Fibroblast of lung (primary cell): ENCODE results near the gene PDILT. TPM values are rescaled to one million over a fixed set of nuclear protein-coding genes. Genes with fewer than 3 reads are reported as not detected.

Experiments
- DNase-seq, 2 donors: peaks; one replicate each; pipeline versions ENCODE4 v3.0.0 to v3.0.0-alpha.2; 2010; ENCODE audit warnings: low read depth in 2 of 2
- H2AFZ ChIP-seq: 2 replicates; pipeline ENCODE4 v1.5.1; 2012; ENCODE audit warnings: low read length, control low read depth, inconsistent platforms
- H3K27ac ChIP-seq: 2 replicates; pipeline ENCODE4 v1.5.1; 2011; ENCODE audit warnings: low read length, control low read depth; ENCODE audit not compliant: insufficient read depth
- H3K27me3 ChIP-seq: 2 replicates; pipeline ENCODE4 v1.5.1; 2011; ENCODE audit warnings: mild to moderate bottlenecking, low read length; ENCODE audit not compliant: control insufficient read depth, insufficient read depth
- H3K36me3 ChIP-seq: 2 replicates; pipeline ENCODE4 v1.5.1; 2011; ENCODE audit warnings: low read length; ENCODE audit not compliant: control insufficient read depth, insufficient read depth
- H3K4me1 ChIP-seq: 2 replicates; pipeline ENCODE4 v1.5.1; 2011; ENCODE audit warnings: low read length; ENCODE audit not compliant: control insufficient read depth, insufficient read depth; ENCODE audit errors: extremely low read depth
- H3K4me2 ChIP-seq: 2 replicates; pipeline ENCODE4 v1.5.1; 2011; ENCODE audit warnings: low read length, control low read depth; ENCODE audit not compliant: insufficient read depth; ENCODE audit errors: extremely low read depth
- H3K4me3 ChIP-seq, 4 experiments: fragments of 200-600 bp in 1 of 4; sonication (generic) in 1 of 4; replicated peaks in 1 of 4; 2 replicates each; pipeline ENCODE4 v1.5.1; 2011 to 2016; ENCODE audit warnings: low read length in 4 of 4, low read depth in 3 of 4, mild to moderate bottlenecking in 3 of 4, control low read depth in 2 of 4, inconsistent platforms in 1 of 4, mixed read lengths in 1 of 4; ENCODE audit not compliant: insufficient read depth in 1 of 4; ENCODE audit errors: control extremely low read depth in 1 of 4
- H3K79me2 ChIP-seq: 2 replicates; pipeline ENCODE4 v1.5.1; 2012; ENCODE audit warnings: mild to moderate bottlenecking, low read length, inconsistent platforms; ENCODE audit not compliant: control insufficient read depth, insufficient read depth
- H3K9ac ChIP-seq: 2 replicates; pipeline ENCODE4 v1.5.1; 2011; ENCODE audit warnings: mild to moderate bottlenecking, low read length, control low read depth; ENCODE audit not compliant: insufficient read depth
- H3K9me3 ChIP-seq: 2 replicates; pipeline ENCODE4 v1.5.1; 2012; ENCODE audit warnings: low read depth, low read length; ENCODE audit not compliant: control insufficient read depth, insufficient read depth
- H4K20me1 ChIP-seq: 2 replicates; pipeline ENCODE4 v1.5.1; 2011; ENCODE audit warnings: low read length; ENCODE audit not compliant: control insufficient read depth, insufficient read depth; ENCODE audit errors: extremely low read depth
- CTCF ChIP-seq, 2 donors: IDR thresholded peaks in 1 of 2; conservative IDR thresholded peaks in 1 of 2; 1 replicate in 1 of 2; 2 replicates in 1 of 2; pipeline ENCODE4 v1.5.1; 2011 to 2012; ENCODE audit warnings: low read length in 2 of 2, control low read depth in 1 of 2, inconsistent platforms in 1 of 2, low read depth in 1 of 2, mild to moderate bottlenecking in 1 of 2
- EZH2 ChIP-seq: IDR thresholded peaks from 2 replicates; pipeline ENCODE4 v1.5.1; 2012; ENCODE audit warnings: low read length, control low read depth, mild to moderate bottlenecking; ENCODE audit errors: missing control alignments
- polyA plus RNA-seq, 2 donors: library from polyadenylated mRNA; depleted of rRNA in 1 of 2; stranded (reverse) in 1 of 2; unstranded in 1 of 2; fragments of >200 nt; gene quantifications; 2 replicates each; pipeline ENCODE4 v1.2.1, GENCODE V29; 2011 to 2012; ENCODE audit warnings: missing spikeins in 1 of 2
- total RNA-seq: library from RNA; depleted of rRNA; stranded (reverse); fragments of >200 nt; gene quantifications from 2 replicates; pipeline ENCODE4 v1.2.1, GENCODE V29; 2014

Gene PDILT
- total and polyA plus RNA-seq, 2 donors (not counting 1 experiment from before 2014, with no cell fraction given): not detected

DNA sequence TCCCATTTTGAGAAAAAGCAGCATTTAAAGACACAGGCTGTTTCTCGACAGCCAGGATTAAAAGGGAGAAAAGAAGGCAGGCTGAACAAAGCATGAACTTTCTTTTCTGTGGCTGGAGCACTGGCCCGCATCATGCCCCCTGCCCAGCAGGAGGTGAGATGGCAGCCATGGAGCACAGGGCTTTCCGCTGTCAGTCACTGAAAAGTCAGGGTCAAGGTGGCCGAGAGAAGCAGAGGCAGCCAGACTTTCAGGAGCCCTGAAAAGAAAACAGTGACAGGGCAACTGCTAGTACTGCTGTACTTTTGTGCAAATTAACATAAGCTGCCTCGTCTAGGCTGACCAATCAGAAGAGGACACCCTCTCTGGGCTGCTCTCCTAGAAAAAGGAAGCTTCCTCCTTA lies 71.4 kb downstream of the PDILT start:
- Histone ChIP-seq H3K4me2 (no peak overlapping the region), H3K27me3 (no peaks in the 10 kb centered on the region), H3K9me3 (no peaks in the 10 kb centered on the region), H3K4me1 (no peaks in the 10 kb centered on the region), H4K20me1 (no peaks in the 10 kb centered on the region), H3K36me3 (no peaks in the 10 kb centered on the region), H3K4me3 (no peak overlapping the region), H3K27ac (no peak overlapping the region), H3K9ac (no peak overlapping the region), H2AFZ (no peak overlapping the region), H3K79me2 (no peaks in the 10 kb centered on the region)
- no peak for DNase-seq
- TF ChIP-seq CTCF (conservative IDR thresholded peaks at IDR 0.05 in 1 of 2, IDR thresholded peaks at IDR 0.05 in 1 of 2; ENCODE audit: low read depth in 1 of 2, low read length in 2 of 2): no peak
- no peak for TF ChIP-seq EZH2

- H2AFZ ChIP-seq: no peak overlapping the region
- no peaks in the 10 kb centered on the region for H3K36me3 ChIP-seq
- H3K27me3 ChIP-seq: no peaks in the 10 kb centered on the region
- H3K4me1 ChIP-seq: no peaks in the 10 kb centered on the region
- H4K20me1 ChIP-seq: no peaks in the 10 kb centered on the region
- TF ChIP-seq CTCF (conservative IDR thresholded peaks at IDR 0.05 in 1 of 2, IDR thresholded peaks at IDR 0.05 in 1 of 2; ENCODE audit: low read depth in 1 of 2, low read length in 2 of 2) (no peak), EZH2 (no peak)
- no peak overlapping the region for H3K4me3 ChIP-seq
- H3K79me2 ChIP-seq: no peaks in the 10 kb centered on the region
- no peak overlapping the region for H3K9ac ChIP-seq
- H3K4me2 ChIP-seq: no peak overlapping the region
- H3K27ac ChIP-seq: no peak overlapping the region
- no peak for DNase-seq
- H3K9me3 ChIP-seq: no peaks in the 10 kb centered on the region
Measured at GRCh38 chr16:20332411-20332810, 72.1 kb downstream of the PDILT start.

GRCh38 chr16:20331635-20332034 lies 72.9 kb downstream of the PDILT start:
- DNase-seq: no peak
- Histone ChIP-seq H3K27ac (no peak overlapping the region), H3K4me2 (no peak overlapping the region), H3K27me3 (no peaks in the 10 kb centered on the region), H3K9me3 (no peaks in the 10 kb centered on the region), H3K9ac (no peak overlapping the region), H4K20me1 (no peaks in the 10 kb centered on the region), H3K4me1 (no peaks in the 10 kb centered on the region), H2AFZ (no peak overlapping the region), H3K4me3 (no peak overlapping the region), H3K79me2 (no peaks in the 10 kb centered on the region), H3K36me3 (no peaks in the 10 kb centered on the region)
- TF ChIP-seq EZH2: no peak
- no peak for TF ChIP-seq CTCF (conservative IDR thresholded peaks at IDR 0.05 in 1 of 2, IDR thresholded peaks at IDR 0.05 in 1 of 2; ENCODE audit: low read depth in 1 of 2, low read length in 2 of 2)
